HG02759 (cell line): ENCODE measurements around the gene GAK.

Source experiments
- ATAC-seq: cut with Tn5 transposase; IDR thresholded peaks from one replicate; pipeline ENCODE4 v1.9.1; 2021; ENCODE audit warnings: mild to moderate bottlenecking, moderate library complexity; ENCODE audit not compliant: unreplicated experiment

GAK gene

GRCh38 chr4:892780-893179 lies 39.3 kb downstream of the GAK start:
- no peak for ATAC-seq

GRCh38 chr4:891747-892146 lies 40.4 kb downstream of the GAK start:
- ATAC-seq, result no peak

GRCh38 chr4:890036-890695 lies 42.0 kb downstream of the GAK start:
- ATAC-seq, result no peak

- ATAC-seq, result no peak
Observed at GRCh38 chr4:889516-889915, 42.6 kb downstream of the GAK start.

DNA sequence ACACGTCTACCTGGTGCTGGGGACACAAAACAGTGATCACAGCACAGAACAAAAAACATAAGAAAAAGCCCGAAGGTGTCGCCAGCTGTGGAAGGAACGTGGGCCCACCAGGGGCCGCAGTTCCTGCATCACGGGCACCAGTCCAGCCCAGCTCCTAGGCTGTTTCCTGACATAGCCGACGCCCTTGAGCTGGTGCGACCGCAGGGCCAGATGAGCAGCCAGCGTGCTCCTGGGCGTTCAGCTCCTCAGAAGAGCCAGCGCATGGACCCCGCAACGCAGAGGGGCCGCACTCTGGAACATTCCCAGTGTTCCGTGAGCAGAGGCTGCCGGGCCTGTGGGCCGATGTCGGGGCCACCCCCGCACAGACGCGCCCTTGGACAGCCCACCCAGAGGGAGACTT lies 44.1 kb downstream of the GAK start:
- no peak for ATAC-seq

DNA sequence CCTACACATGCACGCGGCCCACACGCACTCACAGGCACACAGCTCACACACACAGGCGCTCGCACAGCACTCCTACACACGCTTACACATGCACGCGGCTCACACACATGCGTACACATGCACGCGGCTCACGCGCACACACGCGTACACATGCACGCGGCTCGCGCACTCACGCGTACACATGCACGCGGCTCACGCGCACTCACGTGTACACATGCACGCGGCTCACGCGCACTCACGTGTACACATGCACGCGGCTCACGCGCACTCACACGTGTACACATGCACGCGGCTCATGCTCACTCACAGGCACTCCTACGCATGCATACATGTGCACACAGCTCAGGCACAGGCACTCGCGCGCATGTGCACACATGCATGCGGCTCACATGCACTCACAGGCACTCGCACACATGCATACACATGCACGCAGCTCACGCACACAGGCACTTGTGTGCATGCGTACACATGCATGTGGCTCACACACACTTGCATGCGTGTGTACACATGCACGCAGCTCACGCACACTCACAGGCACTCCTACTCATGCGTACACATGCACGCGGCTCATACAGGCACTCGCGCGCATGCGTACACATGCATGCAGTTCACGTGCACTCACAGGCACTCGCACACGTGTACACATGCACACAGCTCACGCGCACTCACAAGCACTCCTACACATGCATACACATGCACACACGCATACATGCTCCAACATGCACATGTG lies 44.9 kb downstream of the GAK start:
- no peak for ATAC-seq

DNA sequence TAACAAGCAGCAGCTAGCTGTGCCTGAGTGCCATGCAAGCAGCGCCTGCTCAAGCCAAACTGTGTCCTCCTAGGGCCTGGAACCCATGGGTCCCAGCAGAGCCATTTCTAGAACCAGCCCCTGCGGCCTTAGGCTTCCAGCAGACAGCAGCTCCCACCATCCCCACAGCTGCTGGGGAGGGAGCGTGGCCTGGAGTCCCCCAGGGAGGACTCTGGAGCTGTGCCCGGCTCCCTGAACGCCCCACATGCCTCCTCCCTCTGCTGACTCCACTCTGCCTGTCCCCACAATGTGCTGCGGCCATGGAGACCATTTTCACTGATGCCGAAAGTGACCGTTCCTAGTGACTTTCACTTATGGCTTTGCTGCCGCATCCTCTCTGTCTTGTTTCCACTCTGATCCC lies 45.9 kb downstream of the GAK start:
- ATAC-seq, result no peak

GRCh38 chr4:885353-885752 lies 46.8 kb downstream of the GAK start:
- no peak for ATAC-seq

GRCh38 chr4:884896-885295 lies 47.2 kb downstream of the GAK start:
- no peak for ATAC-seq

DNA sequence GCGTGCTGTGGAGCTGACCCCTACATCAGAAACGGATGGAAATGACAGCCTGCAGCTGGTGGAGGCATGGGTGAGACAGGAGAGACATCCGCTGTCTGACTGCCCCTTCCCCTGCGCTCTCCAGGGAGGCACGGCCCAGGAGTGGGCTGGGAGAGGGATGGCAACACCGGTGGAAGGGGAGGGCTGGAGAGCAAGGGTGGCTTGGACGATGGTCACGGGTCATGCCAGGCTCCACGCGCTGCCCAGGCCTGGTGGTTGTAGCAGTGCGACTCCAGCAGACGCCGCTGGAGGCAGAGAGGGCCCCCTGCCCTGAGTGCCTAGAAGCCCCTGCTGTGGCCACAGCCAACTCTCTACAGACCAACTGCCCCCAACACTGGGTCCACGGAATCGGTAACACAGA lies 47.9 kb downstream of the GAK start:
- ATAC-seq, result no peak

DNA sequence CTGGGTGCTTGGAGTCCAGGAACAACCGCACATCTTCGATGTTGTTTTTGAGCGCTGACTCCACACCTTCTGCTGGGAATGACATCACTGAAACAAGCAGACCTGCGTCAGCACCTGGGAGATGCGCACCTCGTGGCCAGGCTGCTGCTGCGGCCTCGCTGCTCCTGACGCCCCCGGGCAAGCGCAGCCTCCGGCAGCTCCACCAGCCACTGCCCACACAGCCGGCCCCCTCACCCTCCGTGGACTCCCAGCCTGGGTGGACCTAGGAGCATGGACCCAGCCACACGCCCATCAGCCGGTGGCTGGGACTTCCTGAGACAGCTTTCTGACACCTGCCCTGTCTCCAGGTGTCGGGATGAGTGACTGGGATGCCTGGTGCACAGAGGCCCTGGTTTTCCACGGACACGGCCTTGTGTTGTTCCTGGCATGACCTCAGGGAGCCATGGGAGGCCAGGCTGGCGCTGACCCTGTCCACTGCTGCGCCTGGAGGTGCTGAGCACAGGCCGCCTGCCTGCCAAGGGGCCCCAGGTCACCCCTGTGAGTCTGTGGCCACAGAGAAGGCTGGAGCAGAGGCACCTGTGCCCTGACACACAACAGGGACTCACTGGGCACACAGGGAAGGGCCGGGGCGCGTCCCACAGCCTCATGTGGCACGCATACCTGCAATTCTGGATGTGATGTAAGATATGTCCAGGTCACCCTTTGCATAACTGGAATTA lies 48.6 kb downstream of the GAK start:
- no peak for ATAC-seq

GRCh38 chr4:882646-883045 lies 49.5 kb downstream of the GAK start:
- no peak for ATAC-seq

- no peak for ATAC-seq
Observed at GRCh38 chr4:881709-882108, 50.4 kb downstream of the GAK start.

DNA sequence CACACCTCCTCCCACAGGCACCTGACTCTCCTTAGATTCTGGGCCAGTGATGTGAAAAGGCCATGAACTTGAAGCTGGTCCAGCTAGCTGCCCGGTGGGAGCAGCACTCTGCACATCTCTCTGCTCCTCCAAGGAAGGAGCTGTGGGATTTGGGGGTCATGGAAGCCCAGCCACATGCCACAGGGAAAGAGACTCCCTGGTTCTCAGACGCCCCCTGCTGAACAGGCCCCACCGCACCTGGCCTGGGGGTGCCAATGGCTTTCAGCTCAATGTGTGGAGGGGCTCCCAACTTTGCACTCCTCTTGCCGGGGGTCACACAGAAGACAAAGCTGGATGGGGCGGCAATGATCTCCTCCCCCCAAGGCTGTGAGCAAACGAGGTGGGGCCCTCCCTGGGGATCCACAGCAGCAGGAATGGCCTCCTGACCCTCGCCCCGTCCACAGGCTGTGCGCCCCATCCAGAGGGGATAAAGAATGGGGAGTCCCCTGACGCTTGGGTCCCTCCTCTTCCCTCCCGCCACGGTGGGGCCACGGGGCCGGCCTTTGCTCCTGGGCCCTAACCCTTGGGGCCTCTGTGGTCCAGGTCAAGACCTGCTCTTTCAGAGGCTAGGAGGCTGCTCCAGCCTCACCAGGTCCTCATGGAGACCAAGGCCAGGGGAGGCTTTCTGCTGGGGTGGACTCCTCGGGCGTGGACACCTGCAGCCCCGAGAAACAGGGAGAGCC lies 51.3 kb downstream of the GAK start:
- ATAC-seq, result no peak

DNA sequence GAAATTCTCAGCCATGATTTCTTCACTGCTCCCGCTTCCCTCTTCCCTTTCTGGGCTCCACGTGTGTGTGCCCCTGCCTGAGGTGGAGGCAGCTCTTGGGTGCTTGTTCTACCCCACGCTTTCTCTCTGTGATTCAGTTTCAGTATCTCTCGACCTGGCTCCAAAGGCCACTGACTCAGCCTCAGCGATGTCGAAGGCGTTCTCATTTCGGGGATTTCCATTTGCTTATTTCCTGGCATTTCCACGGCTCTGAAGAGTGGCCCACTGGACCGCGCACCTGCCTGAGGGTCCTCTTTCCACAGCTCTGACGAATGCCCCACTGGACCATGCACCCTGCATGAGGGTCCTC lies 52.4 kb downstream of the GAK start:
- no peak for ATAC-seq

- ATAC-seq, result no peak
Observed at GRCh38 chr4:878796-879728, 53.1 kb downstream of the GAK start.

DNA sequence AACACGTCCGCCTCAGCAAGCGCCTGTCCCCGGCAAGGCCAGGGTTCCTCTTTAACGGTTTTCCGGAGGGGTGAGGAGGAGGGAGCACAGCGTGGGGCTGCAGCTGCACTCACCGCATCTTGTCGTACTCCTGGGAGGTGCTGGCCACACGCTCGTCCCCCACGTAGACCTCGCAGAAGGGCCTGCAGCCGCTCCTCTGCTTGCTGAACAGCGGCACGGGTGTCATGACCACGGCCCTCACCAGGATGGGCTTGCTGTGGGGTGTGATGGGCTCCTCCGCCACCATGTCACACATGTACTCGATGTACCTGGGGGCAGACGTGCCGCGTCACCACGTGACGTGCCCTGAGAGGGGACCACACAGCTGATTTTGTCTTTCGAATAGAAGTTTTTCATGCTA lies 54.6 kb downstream of the GAK start:
- no peak for ATAC-seq

DNA sequence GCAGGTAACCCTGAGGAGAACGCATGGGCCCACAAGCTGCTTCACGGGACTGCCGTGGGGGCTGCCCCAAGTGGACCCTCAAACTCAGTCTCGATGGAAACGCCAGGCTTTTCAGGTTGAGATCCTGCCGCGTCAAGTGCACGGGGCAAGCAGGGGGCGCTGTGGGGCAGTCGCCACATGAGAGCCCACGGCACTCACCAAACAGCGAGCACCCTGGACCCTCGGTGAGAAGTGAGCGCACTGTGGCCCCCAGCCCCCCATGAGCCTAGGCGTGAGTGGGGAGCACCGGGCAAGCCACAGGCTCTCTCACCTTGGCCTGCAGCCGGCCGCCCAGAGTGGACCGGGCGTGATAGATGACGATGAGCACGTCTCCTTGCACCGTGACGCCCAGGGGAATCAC lies 55.3 kb downstream of the GAK start:
- ATAC-seq, result no peak

DNA sequence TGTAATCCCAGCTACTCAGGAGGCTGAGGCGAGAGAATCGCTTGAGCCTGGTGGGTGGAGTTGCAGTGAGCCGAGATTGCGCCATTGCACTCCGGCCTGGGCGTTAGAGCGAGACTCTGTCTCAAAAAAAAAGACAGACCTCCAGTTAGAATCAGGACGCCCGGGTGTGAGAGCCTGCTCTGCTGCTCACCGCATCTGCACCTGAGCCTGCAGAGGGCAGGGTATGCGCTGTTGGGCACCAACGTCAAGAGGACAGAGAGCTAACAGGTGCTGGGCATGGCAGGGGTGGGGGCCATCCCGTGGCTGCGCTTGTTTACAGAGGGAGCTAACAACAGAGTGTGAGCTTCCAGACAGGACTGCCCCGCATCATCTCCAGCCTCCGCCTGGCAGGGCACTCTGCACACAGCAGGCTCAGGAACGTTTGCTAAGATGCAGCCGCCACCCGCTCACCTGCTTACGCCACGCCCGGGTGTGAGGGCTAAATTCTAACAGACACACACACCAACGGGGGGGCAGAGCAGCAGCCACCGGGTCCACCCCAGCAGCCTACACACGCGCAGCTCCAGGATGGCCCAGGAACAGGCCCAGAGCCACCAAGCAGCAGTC lies 56.2 kb downstream of the GAK start:
- no peak for ATAC-seq
